SK-N-SH (cell line): ENCODE results near the gene F5.

Source experiments
- GABPA ChIP-seq: IDR thresholded peaks from 2 replicates; pipeline ENCODE4 v1.4.0; 2012; ENCODE audit warnings: low read depth, mild to moderate bottlenecking
- TF ChIP-seq, protein P1 (sequence below): fragments of 200-600 bp; sonication (generic); IDR thresholded peaks from 2 replicates; pipeline ENCODE4 v1.6.1; 2017; ENCODE audit warnings: antibody characterized with exemption, mild to moderate bottlenecking, moderate library complexity

GRCh38 chr1:169514566-169515270 is 71.6 kb downstream of the F5 start:
- no peak for TF ChIP-seq GABPA
- TF ChIP-seq, protein P1, sequence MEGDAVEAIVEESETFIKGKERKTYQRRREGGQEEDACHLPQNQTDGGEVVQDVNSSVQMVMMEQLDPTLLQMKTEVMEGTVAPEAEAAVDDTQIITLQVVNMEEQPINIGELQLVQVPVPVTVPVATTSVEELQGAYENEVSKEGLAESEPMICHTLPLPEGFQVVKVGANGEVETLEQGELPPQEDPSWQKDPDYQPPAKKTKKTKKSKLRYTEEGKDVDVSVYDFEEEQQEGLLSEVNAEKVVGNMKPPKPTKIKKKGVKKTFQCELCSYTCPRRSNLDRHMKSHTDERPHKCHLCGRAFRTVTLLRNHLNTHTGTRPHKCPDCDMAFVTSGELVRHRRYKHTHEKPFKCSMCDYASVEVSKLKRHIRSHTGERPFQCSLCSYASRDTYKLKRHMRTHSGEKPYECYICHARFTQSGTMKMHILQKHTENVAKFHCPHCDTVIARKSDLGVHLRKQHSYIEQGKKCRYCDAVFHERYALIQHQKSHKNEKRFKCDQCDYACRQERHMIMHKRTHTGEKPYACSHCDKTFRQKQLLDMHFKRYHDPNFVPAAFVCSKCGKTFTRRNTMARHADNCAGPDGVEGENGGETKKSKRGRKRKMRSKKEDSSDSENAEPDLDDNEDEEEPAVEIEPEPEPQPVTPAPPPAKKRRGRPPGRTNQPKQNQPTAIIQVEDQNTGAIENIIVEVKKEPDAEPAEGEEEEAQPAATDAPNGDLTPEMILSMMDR = no peak
